GM21723 (cell line): ENCODE measurements around the gene CCDC57.
"Not testable (repeated sequence)": the region's sequence is repeated elsewhere in the genome, so short reads cannot be mapped to it uniquely, and the experiment has no call there.

Source experiments
- ATAC-seq: cut with Tn5 transposase; IDR thresholded peaks from one replicate; pipeline ENCODE4 v1.9.1; 2021; ENCODE audit warnings: mild to moderate bottlenecking, moderate library complexity; ENCODE audit not compliant: unreplicated experiment

CCDC57 gene

DNA sequence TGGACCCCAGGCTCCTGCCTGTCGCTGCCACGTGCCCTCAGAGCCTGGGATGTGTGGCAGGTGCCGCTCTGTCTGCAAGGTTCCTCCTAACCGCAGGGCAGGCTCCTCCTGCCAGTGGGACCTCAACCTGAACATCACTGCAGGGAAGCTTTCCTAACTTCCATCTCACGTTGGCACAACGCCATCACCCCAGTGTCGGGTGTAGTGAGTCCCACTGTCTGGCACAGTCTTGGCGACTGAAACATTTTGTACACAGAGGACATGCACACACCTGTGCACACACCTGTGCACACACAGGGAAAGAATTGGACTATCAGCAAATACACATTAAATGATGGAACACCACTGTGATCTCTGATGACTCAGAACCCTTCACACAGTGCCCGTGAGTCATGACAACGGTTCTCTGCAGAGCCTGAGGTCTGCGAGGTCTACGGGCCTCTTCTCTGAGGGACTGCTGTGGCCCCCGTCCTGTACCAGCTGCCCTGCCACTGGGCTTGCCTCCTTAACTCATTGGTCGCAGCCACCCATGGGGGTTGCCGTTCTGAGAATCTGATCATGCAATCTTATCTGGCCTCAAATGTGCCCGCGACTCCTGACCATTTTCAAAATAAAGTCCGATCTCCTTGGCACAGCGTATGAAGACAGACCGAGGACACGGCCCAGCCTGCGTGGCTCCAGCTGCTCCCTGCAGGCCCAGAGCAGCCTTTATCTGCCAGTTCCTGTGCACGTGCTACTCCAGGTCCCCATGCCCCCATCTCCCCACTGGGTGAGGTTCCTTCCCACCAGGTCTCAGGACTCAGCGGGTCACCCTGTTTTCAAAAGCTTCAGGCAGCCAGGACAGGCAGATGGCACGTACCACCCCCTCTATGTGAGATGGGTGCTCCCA lies 7.6 kb downstream of the CCDC57 start:
- ATAC-seq, result no peak

GRCh38 chr17:82203920-82204319 lies 8.7 kb downstream of the CCDC57 start:
- ATAC-seq, result no peak

- no peak for ATAC-seq
Observed at GRCh38 chr17:82202981-82203380, 9.7 kb downstream of the CCDC57 start.

DNA sequence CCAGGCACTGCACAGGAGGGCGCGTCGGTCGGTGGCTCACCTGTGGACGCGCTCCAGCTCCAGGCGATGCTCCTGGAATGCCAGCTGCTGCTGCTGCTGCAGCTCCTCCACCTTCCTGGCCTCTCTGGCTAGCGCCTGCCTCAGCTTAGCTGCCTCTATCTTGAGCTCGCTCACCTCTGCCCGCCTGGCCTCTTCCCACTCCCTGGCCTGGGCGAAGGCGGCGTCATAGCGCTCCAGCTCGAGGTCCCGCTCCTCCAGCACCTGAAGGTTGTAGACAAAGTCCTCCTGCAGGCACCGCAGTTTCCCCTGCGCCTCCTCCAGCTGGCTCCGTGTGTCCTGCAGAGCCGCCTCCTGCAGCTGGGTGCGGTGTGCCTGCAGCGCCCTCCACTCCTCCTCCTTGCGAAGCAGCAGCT lies 11.1 kb downstream of the CCDC57 start:
- ATAC-seq, result no peak

GRCh38 chr17:82200743-82201497 lies 11.7 kb downstream of the CCDC57 start:
- ATAC-seq, result no peak

DNA sequence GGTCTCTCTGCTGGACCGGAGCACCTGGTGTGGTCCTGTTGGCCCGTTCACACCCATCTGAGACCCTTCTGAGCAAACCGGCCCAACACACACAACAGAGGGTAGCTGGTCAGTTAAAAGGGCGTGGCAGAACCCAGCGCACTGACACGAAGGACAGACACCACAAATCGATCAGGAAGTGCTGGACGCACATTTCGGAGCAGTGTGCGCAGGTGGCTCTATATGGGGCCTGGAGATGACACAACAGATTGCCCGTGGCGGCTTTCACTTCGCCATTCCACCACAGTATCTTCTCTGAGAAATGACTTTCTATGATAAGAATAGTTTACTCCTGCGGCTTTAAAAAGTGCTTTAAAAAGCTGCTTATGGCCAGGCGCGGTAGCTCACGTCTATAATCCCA lies 12.5 kb downstream of the CCDC57 start:
- ATAC-seq, result no peak

- ATAC-seq, result no peak
Observed at GRCh38 chr17:82199496-82199895, 13.1 kb downstream of the CCDC57 start.

DNA sequence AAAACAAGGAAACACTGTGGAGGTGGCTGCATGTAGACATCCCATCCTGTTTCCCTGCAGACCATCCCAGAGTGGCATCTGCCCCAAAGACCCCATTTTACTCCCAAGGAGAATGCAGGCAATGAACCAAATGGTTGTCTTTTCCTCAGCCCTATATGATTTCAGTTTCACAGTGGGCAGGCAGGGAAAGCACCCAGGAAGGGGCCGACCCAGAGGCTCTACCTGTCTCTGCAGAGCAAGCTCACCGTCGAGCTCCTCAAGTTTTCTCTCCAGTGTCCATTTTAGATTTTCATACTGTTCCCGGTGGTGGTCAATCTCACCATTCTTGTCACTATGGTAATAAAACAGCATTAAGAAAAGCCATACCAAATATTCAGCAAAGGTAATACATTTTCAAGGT lies 14.6 kb downstream of the CCDC57 start:
- no peak for ATAC-seq

DNA sequence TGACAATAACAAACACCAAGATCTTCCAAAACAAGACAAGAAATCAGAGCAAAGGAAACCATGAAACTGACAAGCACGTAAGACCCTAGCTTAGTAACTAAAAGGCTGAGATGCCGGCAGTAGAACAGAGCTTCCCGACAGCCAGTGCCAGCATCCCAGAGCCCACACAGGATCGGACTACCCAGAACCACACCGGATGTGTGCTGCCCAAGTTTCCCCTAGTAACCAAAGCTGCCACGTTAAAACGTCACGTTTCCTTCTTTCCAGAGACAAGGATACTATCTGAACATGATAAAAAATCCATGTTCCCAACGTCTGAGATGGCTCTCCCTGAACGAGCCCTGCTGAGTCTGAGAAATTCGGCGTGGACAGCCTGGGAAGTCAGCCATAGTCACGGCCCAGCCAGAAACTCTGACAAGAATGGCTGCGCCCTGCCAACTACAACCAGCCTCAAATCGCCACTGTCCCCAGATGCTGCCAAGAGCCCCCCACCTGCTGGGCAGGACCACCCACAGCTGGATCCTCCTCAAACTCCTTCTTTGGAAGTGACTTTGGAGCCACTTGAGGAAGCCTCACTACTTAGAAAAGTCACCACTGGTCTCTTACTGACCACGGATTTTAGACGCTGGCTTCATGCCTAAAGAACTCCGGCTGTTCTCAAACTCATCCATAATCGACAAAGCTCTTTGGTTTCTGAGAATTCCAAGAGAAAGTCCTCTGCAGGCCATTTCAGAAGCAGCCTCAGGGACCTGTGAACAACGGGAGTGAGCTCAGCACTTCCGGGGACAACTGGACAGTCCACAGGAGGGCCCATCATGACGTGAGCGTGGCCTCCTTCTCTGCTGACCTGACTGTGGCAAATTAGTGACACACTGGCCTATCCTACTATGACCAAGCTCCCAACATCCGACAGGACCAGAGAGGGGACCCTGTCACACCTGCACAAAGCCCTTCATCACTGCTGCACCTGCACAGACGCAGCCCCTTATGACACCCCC lies 16.7 kb downstream of the CCDC57 start:
- ATAC-seq, result no peak

- no peak for ATAC-seq
Observed at GRCh38 chr17:82194765-82195164, 17.9 kb downstream of the CCDC57 start.

GRCh38 chr17:82193520-82194220 lies 19.0 kb downstream of the CCDC57 start:
- ATAC-seq, result no peak

DNA sequence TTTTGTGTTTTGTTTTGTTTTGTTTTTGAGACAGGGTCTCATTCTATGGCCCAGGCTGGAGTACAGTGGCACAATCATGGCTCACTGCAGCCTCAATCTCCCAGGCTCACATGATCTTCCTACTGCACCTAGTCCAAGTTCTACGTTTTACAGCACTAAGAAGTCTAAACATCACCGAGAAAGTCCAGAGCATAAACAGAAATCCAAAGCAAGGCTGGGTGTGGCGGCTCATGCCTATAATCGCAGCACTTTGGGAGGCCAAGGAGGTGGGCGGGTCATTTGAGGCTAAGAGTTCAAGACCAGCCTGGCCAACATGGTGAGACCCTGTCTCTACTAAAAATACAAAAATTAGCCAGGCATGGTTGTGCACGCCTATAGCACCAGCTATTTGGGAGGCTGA lies 19.6 kb downstream of the CCDC57 start:
- not testable (repeated sequence) for ATAC-seq

DNA sequence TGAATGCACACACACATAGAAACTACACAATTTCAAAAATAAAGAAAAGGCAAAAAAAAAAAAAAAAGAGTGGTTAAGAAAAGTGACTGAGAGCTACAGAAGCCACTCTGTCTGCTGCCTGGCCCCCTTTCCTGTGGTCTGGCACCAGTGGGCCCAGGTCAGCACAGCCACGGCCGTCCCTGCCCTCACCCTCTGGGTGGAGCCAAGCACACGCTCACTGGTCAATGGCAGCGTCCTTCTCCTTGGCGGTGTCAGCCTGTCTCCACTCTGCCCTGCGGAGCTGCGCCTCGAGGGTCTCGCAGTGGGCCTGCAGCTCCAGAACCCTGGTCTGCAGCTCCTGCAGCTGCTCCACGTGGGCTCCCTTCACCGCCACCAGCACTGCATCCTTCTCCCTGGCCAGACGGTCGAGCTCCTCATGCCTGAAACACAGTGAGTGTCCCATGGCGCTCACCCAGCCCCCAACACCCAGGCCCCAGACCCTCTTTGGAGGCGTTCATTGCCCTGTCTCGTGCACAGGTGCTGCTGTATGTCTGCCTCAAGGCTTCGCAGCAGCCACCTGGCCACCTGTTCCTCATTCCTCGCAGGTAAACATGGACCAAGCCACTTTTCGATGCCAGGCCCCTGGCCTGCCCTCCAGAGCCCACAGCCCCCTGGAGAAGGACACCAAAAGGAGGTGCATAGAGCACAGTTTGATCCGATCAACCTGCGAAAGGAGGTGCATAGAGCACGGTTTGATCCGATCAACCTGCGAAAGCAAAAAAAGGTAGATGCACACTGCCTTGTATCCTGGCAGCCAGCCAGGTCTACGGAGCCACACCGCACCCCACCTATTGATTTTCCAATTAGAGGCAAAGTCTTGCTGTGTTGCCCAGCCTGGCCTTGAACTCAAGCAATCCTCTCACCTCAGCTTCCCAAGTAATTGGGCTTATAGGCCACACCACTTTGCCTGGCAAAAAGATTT lies 24.4 kb downstream of the CCDC57 start:
- ATAC-seq, result no peak

- no peak for ATAC-seq
Observed at GRCh38 chr17:82187500-82187899, 25.1 kb downstream of the CCDC57 start.

DNA sequence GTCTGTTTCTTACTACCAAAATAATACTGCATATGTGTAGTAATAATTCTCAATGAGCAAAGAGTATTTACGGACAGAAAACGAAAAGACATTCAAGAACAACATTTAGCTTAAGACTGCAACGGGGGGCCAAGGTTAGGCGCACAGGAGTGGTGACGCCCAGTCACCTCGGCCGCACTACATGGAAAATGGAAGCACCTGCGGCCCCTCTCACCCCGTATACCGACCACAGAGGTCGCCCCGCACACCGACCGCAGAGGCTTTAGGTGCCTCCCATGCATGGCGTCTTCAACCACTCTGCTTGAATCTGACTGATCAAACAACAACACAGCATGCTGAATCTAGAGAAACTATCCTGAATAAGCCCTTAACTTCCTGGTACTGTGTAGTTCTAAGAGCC lies 26.4 kb downstream of the CCDC57 start:
- no peak for ATAC-seq

DNA sequence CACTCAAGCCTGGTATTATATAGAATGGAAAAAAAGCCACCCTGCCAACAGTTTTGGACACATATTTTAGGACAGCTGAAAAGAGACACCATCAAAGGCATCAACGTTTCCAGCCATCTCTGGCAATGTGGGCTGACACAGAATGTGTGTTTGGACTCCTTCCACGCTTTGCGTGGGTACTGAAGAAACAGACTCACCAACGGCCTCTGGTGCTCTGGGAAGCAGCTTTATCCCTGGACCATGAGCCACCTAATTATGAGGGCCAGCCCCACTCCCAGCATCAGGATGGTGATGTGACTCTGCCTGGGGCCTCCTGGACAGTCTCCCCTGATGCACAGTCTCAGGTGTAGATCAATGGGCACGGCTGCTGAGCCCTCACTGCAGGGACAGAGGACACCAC lies 27.9 kb downstream of the CCDC57 start:
- ATAC-seq, result no peak

DNA sequence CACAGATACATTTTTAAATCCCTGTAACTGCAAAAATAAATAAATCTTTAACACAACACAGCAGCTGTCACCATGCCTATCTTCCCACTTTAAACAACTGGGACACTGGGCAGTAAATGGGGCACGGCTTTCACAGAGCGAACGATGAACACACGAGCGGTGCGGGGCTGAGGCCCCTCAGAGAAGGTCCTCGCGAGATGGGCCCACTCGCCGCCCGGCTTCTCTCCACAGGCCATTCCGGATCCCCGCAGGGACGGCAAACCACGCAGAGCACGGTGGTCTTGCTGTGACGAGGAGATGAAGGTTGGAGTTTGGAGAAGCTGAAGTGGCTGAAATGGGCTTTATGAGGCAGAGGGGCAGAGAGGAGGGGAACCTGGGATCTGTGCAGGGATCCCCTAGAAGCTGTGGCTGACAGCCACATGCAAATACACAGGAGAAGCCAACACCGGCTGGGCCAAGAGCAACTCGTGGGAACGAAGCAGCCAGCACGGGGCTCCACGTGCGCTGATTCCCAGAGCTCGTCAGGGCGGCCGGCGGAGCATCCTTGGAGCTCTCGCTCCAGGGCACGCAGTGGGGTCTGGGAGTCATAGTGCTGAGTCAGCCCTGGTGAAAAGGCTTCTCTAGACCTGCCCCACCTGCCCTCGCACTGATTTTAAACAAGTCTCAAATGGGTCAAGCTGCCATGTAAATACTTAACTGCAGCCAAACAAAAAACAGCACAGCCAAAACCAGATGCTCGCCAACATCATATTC lies 31.7 kb downstream of the CCDC57 start:
- ATAC-seq, result no peak

- no peak for ATAC-seq
Observed at GRCh38 chr17:82179946-82180475, 32.6 kb downstream of the CCDC57 start.
